LNCaP clone FGC (cell line): ENCODE measurements around the gene UBE3C.

Experiments used
- DNase-seq: peaks from one replicate; pipeline ENCODE4 v3.0.0-alpha.2; 2011; ENCODE audit warnings: low read depth
- H3K4me3 ChIP-seq: 2 replicates; pipeline ENCODE4 v1.5.1; 2011; ENCODE audit warnings: mild to moderate bottlenecking, low read depth, low read length, control low read depth
- CTCF ChIP-seq: IDR thresholded peaks from 2 replicates; pipeline ENCODE4 v1.5.1; 2012; ENCODE audit warnings: mild to moderate bottlenecking; ENCODE audit not compliant: control insufficient read depth, insufficient read depth; ENCODE audit errors: extremely low read depth

Gene UBE3C

GRCh38 chr7:157111311-157111710 is 27.4 kb upstream of the UBE3C start:
- no peak overlapping the region for H3K4me3 ChIP-seq
- no peak for DNase-seq
- TF ChIP-seq CTCF = no peak

GRCh38 chr7:157112706-157113105 is 26.0 kb upstream of the UBE3C start:
- DNase-seq = no peak
- H3K4me3 ChIP-seq = no peak overlapping the region
- TF ChIP-seq CTCF = no peak

GRCh38 chr7:157113607-157114006 is 25.1 kb upstream of the UBE3C start:
- no peak for DNase-seq
- H3K4me3 ChIP-seq = no peak overlapping the region
- no peak for TF ChIP-seq CTCF

GRCh38 chr7:157116762-157117161 is 22.0 kb upstream of the UBE3C start:
- TF ChIP-seq CTCF = no peak
- no peak overlapping the region for H3K4me3 ChIP-seq
- no peak for DNase-seq

GRCh38 chr7:157117796-157118195 is 20.9 kb upstream of the UBE3C start:
- H3K4me3 ChIP-seq = no peak overlapping the region
- no peak for DNase-seq
- no peak for TF ChIP-seq CTCF

- DNase-seq = no peak
- H3K4me3 ChIP-seq = no peak overlapping the region
- TF ChIP-seq CTCF = no peak
These were observed 18.5 kb upstream of the UBE3C start for GRCh38 chr7:157120181-157120580.

GRCh38 chr7:157121184-157121715 is 17.5 kb upstream of the UBE3C start:
- no peak for DNase-seq
- H3K4me3 ChIP-seq = no peak overlapping the region
- TF ChIP-seq CTCF = no peak
